ENCODE results near the gene SCARB1.

- no peak for TF ChIP-seq CTCF (IDR thresholded peaks at IDR 0.05)
- TF ChIP-seq POLR2A (IDR thresholded peaks at IDR 0.05): no peak
These were observed 98.6 kb downstream of the SCARB1 start for GRCh38 chr12:124764870-124765580.

All from right lobe of liver (tissue), 4 donors.